NOMO-1 treated with dmso at 0.1 percent for 144 hours (cell line): ENCODE data around the gene CDCA7L.

ENCODE experiments used
- DNase-seq: peaks from one replicate; lab custom pipeline; 2025; ENCODE audit not compliant: unreplicated experiment; lab: John Stamatoyannopoulos, UW

The CDCA7L gene, protein sequence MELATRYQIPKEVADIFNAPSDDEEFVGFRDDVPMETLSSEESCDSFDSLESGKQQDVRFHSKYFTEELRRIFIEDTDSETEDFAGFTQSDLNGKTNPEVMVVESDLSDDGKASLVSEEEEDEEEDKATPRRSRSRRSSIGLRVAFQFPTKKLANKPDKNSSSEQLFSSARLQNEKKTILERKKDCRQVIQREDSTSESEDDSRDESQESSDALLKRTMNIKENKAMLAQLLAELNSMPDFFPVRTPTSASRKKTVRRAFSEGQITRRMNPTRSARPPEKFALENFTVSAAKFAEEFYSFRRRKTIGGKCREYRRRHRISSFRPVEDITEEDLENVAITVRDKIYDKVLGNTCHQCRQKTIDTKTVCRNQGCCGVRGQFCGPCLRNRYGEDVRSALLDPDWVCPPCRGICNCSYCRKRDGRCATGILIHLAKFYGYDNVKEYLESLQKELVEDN

GRCh38 chr7:21945454-21946221, at the start of gene CDCA7L:
Gene CDCA7L (minus strand): TSS chr7:21945899. CDS start chr7:21945804, 95 bp downstream.
- peak; percentile 53 for DNase-seq

- no peak for DNase-seq
Measured at GRCh38 chr7:21986096-21986495, 40.4 kb upstream of the CDCA7L start.

DNA sequence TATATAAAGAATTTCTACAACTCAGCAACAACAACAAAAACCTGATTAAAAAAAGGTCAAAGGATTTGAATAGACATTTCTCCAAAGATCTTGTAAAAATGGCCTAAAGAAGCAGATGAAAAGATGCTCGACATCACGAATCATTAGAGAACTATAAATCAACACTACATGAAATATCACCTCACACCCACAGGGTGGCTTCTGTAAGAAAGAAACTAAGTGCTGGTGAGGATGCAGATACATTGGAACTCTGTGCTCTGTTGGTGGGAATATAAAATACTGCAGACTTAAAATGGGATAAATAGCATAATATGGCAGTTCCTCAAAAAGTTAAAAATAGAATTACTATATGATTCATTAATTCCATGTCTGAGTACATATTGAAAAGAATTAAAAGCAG, 38.3 kb upstream of the CDCA7L start:
- DNase-seq: no peak

DNA sequence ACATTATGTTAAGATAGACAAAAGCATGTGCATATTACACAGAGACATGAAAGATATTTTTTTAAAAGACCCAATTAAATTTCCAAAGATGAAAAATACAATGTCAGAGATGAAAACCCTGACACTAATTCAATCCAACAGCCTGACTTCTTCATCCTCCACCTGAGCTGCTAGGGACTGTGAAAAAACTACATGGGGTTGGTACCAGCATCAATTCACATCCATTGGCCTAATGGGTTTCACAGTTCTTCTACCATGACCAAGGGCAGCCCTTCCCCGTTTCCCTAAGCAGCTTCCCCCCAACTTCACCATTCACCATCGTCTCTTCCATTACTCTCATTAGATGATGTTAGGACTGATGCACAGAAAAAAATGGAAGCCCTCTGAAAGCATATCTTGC, 37.4 kb upstream of the CDCA7L start:
- no peak for DNase-seq

DNA sequence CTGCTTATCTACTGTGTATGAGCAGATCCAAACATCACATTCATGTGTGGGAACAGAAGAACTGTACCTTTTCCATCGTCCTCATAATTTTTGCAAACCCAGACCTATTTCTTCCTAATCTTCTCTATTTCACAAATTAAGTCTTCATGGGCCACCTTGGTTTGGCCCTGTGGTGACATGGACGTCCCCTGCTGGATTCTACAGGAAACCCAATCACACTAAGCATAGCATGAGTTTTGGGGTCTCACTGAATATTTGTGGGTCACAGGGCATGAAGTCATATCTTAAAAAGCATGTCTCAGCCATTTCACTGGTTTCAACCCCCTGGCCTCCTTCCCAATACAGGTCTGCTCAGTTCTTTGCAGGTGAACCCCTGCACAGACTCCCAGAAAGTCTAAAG, 35.8 kb upstream of the CDCA7L start:
- no peak for DNase-seq

DNA sequence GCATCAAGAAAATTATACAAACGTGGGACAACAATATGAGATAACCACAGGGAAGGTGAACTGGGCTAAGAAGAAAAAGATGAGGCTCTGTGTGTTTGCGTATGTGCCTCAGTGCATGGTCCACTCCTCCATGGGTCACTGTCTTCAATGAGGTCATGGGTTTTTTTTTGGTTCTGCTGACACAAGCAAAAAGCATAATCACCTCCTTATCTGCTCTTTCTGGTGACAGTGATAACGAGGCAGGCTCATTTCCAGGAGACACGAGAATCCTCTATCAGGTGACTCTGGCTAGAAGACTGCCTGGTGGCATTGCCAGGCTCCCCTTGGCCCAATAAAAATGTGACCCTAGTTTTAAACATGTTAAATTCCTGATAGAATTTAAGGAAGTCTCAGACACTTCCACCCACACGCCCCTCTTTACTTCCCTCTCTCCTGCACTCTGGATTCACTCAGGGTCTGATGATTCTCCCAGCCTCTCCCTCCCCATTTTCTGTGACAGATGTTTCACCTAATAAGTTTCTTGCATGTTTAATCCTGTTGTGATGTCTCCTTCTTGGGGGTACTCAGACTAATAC, 35.3 kb upstream of the CDCA7L start:
- DNase-seq: no peak

GRCh38 chr7:21972397-21972784, 26.7 kb upstream of the CDCA7L start:
- no peak for DNase-seq

GRCh38 chr7:21971780-21972396, 26.2 kb upstream of the CDCA7L start:
- DNase-seq: no peak

DNA sequence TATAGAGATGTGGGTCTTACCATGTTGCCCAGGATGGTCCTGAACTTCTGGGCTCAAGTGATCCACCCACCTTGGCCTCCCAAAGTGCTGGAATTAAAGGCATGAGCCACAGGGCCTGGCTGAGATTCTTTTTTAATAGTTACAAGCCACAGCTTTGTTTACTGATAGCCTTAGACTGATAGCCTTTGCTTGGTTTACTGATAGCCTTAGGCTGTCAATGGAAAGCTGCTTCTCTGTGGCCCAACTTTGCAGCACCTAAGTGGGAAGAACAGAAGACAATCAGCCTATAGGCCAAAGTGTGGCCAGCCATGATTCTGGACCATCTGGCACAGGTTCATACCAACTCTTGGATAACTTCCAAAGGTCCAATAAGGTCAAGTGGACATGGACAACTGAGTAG, 24.1 kb upstream of the CDCA7L start:
- DNase-seq: no peak

GRCh38 chr7:21967598-21968003, 21.9 kb upstream of the CDCA7L start:
- DNase-seq: no peak

DNA sequence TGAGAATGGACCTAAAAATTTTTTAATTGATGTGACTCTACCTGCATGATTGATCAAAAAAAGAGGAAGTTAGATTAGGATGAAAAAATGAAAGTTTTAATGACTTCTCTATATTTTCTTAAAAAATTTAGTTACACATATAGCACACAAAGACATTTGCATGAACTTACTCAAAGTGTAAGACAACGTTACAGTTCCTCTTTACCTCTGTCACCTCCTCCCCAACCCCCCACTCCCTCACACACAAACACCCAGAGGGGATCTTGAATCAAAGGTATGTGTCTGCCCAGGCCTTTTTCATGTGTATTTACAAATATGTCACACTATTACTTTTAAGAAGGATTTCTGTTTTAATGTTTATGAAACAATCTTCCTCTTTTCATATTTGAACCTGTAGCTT, 20.6 kb upstream of the CDCA7L start:
- no peak for DNase-seq

DNA sequence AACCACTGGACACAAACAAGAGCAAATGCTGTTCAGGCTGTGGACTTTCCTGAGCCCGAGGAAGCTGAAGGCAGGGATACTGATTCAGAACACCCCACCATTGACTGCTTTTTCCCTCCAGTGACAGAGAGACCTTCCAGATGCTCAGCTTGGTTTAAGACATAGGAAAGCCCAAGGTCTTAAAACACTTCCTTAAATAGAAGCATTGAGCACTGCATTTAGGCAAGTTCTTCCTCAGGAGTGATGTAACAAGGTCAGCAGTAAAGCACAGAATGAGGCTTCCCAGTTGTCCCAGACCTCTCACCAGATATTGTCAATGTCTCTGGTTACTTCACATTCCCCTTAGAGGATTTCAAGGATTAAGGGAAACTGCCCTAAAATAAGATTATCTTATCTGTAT, 19.6 kb upstream of the CDCA7L start:
- no peak for DNase-seq

- no peak for DNase-seq
Measured at GRCh38 chr7:21962677-21963076, 17.0 kb upstream of the CDCA7L start.

GRCh38 chr7:21960922-21961321, 15.2 kb upstream of the CDCA7L start:
- no peak for DNase-seq

DNA sequence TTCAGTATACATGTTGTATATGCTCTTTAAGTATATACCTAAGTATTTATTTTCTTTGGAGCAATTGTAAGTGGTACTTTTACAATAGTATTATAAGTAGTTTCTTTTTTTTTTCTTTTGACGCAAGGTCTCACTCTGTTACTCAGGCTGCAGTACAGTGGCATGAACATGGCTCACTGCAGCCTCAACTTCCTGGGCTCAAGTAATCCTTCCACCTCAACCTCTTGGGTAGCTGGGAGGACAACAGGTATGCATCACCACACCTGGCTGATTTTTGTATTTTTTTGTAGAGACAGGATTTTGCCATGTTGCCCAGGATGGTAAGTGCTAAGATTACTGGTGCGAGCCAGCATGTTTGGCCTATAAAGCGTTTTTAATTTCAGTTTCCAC, 13.7 kb upstream of the CDCA7L start:
- no peak for DNase-seq

GRCh38 chr7:21953781-21954180, 8.1 kb upstream of the CDCA7L start:
- DNase-seq: no peak

- DNase-seq: no peak
Measured at GRCh38 chr7:21948887-21949540, 3.3 kb upstream of the CDCA7L start.

GRCh38 chr7:21948364-21948763, 2.7 kb upstream of the CDCA7L start:
- no peak for DNase-seq

DNA sequence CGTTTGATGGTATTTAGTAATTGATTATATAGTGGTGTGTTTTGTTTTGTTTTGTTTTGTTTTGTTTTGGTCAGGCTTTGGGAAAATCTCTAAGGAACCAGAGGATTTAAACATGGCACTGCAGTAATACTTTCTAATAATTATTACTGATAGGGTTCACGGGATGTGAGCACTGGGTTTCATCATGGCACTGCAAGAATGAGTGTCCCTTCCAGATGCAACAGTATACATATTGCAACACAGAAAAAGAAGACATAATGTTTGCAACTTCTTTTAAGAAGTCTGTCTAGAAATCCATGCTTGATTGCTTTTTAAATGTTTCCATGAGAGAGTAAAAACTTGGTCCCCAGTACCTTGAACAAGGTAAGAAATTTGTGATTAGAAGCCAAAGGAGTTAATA, 2.2 kb upstream of the CDCA7L start:
- DNase-seq: no peak

GRCh38 chr7:21947056-21947455, 1.4 kb upstream of the CDCA7L start:
- DNase-seq: no peak

DNA sequence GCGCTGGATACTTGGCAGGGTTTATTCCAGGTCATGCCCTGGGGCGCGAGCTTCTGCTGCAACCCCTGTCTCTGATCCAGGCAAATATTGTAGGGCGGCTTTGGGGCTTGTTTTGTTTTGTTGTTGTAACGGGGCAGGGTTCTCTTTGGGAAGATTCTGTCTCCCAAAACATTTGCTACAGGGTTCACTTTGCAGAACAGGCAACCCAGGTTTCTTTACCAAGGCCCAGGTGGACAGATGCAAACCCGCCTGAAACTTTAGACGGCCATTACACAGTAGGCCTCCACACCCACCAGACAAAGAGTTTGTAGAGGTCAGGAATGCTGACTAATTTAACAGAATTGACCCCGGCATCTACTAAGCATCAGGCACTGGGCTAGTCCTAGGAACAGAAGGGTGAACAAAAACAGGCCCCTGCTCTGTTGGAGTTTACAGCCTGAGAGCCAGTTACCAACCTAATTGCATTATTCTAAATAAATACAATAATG, 567 bp upstream of the CDCA7L start:
- DNase-seq: no peak
